Fibroblast of mammary gland (primary cell): ENCODE results near the gene NR2F2.

Experiments
- DNase-seq: peaks from one replicate; pipeline ENCODE4 v3.0.0-alpha.2; 2010; ENCODE audit warnings: low read depth
- H3K4me3 ChIP-seq: 2 replicates; pipeline ENCODE4 v1.5.1; 2011; ENCODE audit warnings: low read depth, mild to moderate bottlenecking, low read length, moderate library complexity; ENCODE audit not compliant: control insufficient read depth
- TF ChIP-seq, protein P1 (sequence below): conservative IDR thresholded peaks from 2 replicates; pipeline ENCODE4 v1.5.1; 2011; ENCODE audit warnings: low read depth, low read length, inconsistent platforms; ENCODE audit not compliant: control insufficient read depth, insufficient read depth

The NR2F2 gene

GRCh38 chr15:96331144-96331944 lies 844 bp downstream of the NR2F2 start:
- H3K4me3 ChIP-seq, result peak overlapping the region; percentile 95
- TF ChIP-seq, protein P1, sequence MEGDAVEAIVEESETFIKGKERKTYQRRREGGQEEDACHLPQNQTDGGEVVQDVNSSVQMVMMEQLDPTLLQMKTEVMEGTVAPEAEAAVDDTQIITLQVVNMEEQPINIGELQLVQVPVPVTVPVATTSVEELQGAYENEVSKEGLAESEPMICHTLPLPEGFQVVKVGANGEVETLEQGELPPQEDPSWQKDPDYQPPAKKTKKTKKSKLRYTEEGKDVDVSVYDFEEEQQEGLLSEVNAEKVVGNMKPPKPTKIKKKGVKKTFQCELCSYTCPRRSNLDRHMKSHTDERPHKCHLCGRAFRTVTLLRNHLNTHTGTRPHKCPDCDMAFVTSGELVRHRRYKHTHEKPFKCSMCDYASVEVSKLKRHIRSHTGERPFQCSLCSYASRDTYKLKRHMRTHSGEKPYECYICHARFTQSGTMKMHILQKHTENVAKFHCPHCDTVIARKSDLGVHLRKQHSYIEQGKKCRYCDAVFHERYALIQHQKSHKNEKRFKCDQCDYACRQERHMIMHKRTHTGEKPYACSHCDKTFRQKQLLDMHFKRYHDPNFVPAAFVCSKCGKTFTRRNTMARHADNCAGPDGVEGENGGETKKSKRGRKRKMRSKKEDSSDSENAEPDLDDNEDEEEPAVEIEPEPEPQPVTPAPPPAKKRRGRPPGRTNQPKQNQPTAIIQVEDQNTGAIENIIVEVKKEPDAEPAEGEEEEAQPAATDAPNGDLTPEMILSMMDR, result no peak
- peak; percentile 57 for DNase-seq

- TF ChIP-seq, protein P1, result no peak
- H3K4me3 ChIP-seq, result peak overlapping the region; percentile 95
- DNase-seq, result peak; percentile 49
Observed at GRCh38 chr15:96331945-96332636, 1.6 kb downstream of the NR2F2 start.

DNA sequence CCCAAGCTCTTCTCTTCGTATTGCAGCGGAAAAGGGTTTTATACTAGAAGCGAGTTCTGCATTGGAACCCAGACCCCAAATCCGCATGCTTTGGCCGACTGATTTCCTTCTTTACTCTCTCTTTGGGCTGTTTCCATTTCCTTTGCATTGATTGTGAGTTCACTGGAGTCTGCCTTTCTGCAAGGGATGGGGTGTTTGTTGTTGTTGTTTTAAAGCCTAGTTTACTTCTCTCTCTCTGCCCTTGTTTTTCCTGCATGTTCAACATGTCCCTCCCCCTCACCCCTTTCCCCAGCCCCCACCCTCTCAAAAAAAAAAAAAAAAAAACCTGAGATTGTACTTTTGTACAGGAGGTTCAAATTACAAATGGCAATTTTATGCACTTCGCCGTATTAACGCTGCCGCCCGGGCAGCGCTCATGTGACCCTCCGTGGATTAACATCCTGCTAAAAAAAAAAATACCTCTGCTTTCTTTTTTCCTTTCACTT lies 2.2 kb downstream of the NR2F2 start:
- peak overlapping the region; percentile 95 for H3K4me3 ChIP-seq
- TF ChIP-seq, protein P1, result no peak
- peak; percentile 31 for DNase-seq

DNA sequence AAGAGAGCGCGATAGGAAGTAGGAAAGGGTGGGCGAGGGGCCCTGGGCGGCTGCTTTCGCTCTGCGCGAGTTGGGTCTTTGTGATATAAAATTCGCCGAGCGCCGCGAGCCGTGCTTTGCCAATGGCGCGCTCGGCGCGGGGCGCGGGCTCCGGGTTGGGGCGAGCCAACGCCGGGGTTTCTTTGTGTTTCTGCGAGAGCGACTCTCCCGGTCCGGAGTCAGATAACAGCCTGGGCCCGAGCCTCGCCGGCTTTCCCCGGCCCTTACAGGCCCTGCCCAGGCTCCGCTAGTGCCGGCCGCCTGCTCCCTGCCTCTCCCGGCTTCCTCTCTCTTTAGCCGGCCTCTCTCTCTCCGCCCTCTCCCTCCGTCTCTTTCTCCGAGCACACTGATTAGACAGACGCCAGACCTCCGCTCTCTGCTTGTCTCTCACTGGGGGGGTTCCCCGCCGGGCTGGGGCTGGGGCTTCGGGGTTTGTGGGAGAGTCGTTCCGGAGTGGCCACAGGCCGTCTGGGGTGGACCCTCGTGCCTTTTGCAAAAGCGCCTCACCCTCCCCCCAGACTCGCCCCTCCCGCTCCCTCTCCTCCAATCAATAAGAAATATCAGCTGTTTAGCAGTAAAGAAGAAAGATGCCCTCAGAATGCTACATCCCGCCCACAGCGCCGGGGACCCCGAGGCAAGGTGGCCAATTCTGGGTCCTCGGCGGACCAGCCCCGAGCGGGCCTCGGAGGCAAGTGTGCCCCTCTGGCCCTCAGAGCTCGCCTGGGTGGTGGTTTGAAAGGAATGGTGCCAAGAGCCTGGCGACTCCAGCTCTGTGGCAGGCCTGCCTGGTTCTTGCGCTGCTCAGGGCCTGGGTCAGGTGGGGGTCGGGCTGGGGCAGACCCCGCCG lies 2.9 kb downstream of the NR2F2 start:
- TF ChIP-seq, protein P1, result no peak
- peak; percentile 33 for DNase-seq
- peak overlapping the region; percentile 95 for H3K4me3 ChIP-seq

DNA sequence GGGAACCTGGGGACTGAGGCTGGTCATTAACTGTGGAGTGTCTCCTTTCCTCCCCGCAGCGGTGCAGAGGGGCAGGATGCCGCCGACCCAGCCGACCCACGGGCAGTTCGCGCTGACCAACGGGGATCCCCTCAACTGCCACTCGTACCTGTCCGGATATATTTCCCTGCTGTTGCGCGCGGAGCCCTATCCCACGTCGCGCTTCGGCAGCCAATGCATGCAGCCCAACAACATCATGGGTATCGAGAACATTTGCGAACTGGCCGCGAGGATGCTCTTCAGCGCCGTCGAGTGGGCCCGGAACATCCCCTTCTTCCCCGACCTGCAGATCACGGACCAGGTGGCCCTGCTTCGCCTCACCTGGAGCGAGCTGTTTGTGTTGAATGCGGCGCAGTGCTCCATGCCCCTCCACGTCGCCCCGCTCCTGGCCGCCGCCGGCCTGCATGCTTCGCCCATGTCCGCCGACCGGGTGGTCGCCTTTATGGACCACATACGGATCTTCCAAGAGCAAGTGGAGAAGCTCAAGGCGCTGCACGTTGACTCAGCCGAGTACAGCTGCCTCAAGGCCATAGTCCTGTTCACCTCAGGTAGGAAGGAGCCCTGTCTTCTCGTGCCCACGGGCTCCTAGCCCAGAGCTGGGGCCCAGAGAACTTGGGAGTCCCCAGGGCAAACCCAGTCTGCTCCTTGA lies 3.7 kb downstream of the NR2F2 start:
- TF ChIP-seq, protein P1, result no peak
- H3K4me3 ChIP-seq, result peak overlapping the region; percentile 95
- DNase-seq, result peak; percentile 16
